ENCODE data around the gene PACRG. TPM values are rescaled to one million over a fixed set of nuclear protein-coding genes. Genes with fewer than 3 reads are reported as not detected.

PACRG gene
- total and polyA plus RNA-seq, 2 of the 13 experiments (the other 11 are each of a cell fraction or from before 2014, with no cell fraction given): 0.13 TPM; not detected in 1

DNA sequence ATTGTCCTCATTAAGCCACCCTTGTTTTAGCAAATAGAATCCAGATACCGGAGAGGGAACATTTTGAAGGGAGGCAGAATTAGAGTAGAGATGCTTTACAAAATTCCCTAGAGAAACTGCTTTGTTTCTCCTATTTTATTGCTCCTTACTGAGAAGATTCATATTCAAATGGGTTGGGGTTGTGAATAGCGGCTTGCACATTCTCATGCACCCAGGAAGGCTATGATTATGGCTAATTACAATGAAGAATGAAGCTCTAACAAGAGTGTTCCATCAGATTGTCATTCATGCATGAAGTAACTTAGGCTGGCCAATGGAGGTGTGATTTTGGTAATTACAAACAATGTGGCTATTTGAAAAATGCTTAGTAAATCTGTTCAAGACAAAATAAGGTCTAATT is 129.6 kb downstream of the PACRG start (continued):
- TF ChIP-seq, protein P1, sequence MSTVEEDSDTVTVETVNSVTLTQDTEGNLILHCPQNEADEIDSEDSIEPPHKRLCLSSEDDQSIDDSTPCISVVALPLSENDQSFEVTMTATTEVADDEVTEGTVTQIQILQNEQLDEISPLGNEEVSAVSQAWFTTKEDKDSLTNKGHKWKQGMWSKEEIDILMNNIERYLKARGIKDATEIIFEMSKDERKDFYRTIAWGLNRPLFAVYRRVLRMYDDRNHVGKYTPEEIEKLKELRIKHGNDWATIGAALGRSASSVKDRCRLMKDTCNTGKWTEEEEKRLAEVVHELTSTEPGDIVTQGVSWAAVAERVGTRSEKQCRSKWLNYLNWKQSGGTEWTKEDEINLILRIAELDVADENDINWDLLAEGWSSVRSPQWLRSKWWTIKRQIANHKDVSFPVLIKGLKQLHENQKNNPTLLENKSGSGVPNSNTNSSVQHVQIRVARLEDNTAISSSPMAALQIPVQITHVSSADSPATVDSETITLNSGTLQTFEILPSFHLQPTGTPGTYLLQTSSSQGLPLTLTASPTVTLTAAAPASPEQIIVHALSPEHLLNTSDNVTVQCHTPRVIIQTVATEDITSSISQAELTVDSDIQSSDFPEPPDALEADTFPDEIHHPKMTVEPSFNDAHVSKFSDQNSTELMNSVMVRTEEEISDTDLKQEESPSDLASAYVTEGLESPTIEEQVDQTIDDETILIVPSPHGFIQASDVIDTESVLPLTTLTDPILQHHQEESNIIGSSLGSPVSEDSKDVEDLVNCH (CRISPR knock-in tag; IDR thresholded peaks at IDR 0.05): no peak
- TF ChIP-seq, protein P2, sequence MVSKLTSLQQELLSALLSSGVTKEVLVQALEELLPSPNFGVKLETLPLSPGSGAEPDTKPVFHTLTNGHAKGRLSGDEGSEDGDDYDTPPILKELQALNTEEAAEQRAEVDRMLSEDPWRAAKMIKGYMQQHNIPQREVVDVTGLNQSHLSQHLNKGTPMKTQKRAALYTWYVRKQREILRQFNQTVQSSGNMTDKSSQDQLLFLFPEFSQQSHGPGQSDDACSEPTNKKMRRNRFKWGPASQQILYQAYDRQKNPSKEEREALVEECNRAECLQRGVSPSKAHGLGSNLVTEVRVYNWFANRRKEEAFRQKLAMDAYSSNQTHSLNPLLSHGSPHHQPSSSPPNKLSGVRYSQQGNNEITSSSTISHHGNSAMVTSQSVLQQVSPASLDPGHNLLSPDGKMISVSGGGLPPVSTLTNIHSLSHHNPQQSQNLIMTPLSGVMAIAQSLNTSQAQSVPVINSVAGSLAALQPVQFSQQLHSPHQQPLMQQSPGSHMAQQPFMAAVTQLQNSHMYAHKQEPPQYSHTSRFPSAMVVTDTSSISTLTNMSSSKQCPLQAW (CRISPR knock-in tag; IDR thresholded peaks at IDR 0.05): no peak

DNA sequence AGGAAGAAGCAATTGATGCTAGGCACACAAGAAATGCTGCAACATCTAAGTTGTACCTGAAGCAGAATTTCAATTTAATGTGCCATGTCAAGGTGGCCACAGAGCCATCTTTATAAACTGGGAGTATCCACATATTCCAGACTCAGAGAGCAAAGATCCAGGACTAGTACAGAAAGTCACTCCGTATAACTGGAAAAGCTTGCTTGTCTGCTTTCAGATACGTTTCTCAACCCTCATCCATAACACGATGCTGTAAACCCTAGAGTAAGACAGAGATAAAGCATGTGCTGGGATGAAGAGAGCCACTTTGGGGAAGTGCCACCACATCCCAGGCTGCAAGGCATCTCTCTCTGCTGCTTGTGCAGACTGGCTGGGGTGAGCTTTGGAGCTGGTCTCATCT is 134.7 kb downstream of the PACRG start:
- no peak overlapping the region for H2AFZ ChIP-seq (ENCODE audit: low read length)
- no peak overlapping the region for H3K27ac ChIP-seq (ENCODE audit: extremely low read length, insufficient read depth, low read length)
- no peaks in the 10 kb centered on the region for H3K9me3 ChIP-seq (ENCODE audit: low read length)
- POLR2A ChIA-PET: no interaction called here
- ATAC-seq (no peak), FAIRE-seq (no peak), DNase-seq (ENCODE audit: low spot score) (no peak)
- no peak overlapping the region for H3K4me3 ChIP-seq (replicated peaks in 1 of 3; ENCODE audit: insufficient read depth in 1 of 3, low read depth in 2 of 3, low read length in 3 of 3)
- H3K36me3 ChIP-seq (replicated peaks in 1 of 2; ENCODE audit: control insufficient read depth in 1 of 2, insufficient read depth in 2 of 2, low read length in 2 of 2): no peaks in the 10 kb centered on the region
- H3K9ac ChIP-seq (ENCODE audit: insufficient read depth, low read depth, low read length): no peak overlapping the region
- in situ Hi-C loops (cut with HindIII; ENCODE audit: extremely low pct_ligation_motif_present, low pct_unique_long_range_greater_than_20kb): no loop called here
- no peaks in the 10 kb centered on the region for H4K20me1 ChIP-seq (ENCODE audit: insufficient read depth, low read length)
- intact Hi-C loops (cut with micrococcal nuclease; ENCODE audit: unreplicated experiment): no loop called here
- no peak overlapping the region for H3K4me2 ChIP-seq (ENCODE audit: low read depth, low read length)
- 42% methylated on average over 3 of the region's 3 CpGs for WGBS (ENCODE audit: low lambda C conversion rate)
- H3K4me1 ChIP-seq (ENCODE audit: insufficient read depth, low read length): no peaks in the 10 kb centered on the region
- BruUV-seq (replicated peaks): no TSS peak
- no peak for TF ChIP-seq NR2F1 (CRISPR knock-in tag; IDR thresholded peaks at IDR 0.05)
- no peak for TF ChIP-seq NFATC3 (CRISPR knock-in tag; IDR thresholded peaks at IDR 0.05)
- TF ChIP-seq RCOR2 (CRISPR knock-in tag; IDR thresholded peaks at IDR 0.05): no peak
- no peak for TF ChIP-seq ZNF160 (CRISPR knock-in tag; IDR thresholded peaks at IDR 0.05)
- TF ChIP-seq ZNF713 (CRISPR knock-in tag; IDR thresholded peaks at IDR 0.05): no peak
- TF ChIP-seq ZNF3 (CRISPR knock-in tag; IDR thresholded peaks at IDR 0.05): no peak
- no peak for TF ChIP-seq RFX1 (IDR thresholded peaks at IDR 0.05)
- TF ChIP-seq ZNF83 (CRISPR knock-in tag; IDR thresholded peaks at IDR 0.05; ENCODE audit: borderline replicate concordance): no peak
- H3K27me3 ChIP-seq (ENCODE audit: control insufficient read depth in 1 of 2, insufficient read depth in 2 of 2, low read length in 2 of 2): no peaks in the 10 kb centered on the region
- CTCF ChIA-PET (ENCODE audit: low intra/inter-chr PET ratio, low total read pairs): no interaction called here
- H3K79me2 ChIP-seq (ENCODE audit: insufficient read depth, low read length): no peaks in the 10 kb centered on the region
